ENCODE results near the gene MAGI2. TPM values are rescaled to one million over a fixed set of nuclear protein-coding genes. Genes with fewer than 3 reads are reported as not detected.

Gene MAGI2
- total and polyA plus RNA-seq, 2 of the 13 experiments (the other 11 are each of a cell fraction or from before 2014, with no cell fraction given), result 1.5 to 3.8 TPM

- TF ChIP-seq DZIP1 (CRISPR knock-in tag; IDR thresholded peaks at IDR 0.05) (no peak), PHF8 (CRISPR knock-in tag; IDR thresholded peaks at IDR 0.05) (no peak)
These were observed 1051.4 kb downstream of the MAGI2 start (continued) for GRCh38 chr7:78402096-78402495.

GRCh38 chr7:78400038-78400437, 1053.4 kb downstream of the MAGI2 start:
- Histone ChIP-seq H3K79me2 (ENCODE audit: insufficient read depth, low read length) (no peaks in the 10 kb centered on the region), H3K4me1 (ENCODE audit: insufficient read depth, low read length) (no peaks in the 10 kb centered on the region), H3K27ac (ENCODE audit: extremely low read length, insufficient read depth, low read length) (no peak overlapping the region), H4K20me1 (ENCODE audit: insufficient read depth, low read length) (no peaks in the 10 kb centered on the region; the same call in 1 of the 2 replicates), H2AFZ (ENCODE audit: low read length) (no peak overlapping the region), H3K9ac (ENCODE audit: insufficient read depth, low read depth, low read length) (no peak overlapping the region), H3K4me2 (ENCODE audit: low read depth, low read length) (no peak overlapping the region), H3K27me3 (ENCODE audit: control insufficient read depth in 1 of 2, insufficient read depth in 2 of 2, low read length in 2 of 2) (peaks cover 1 to 3% of the 10 kb centered on the region in 2 experiments; a peak in 1 of 5 replicates), H3K36me3 (replicated peaks in 1 of 2; ENCODE audit: control insufficient read depth in 1 of 2, insufficient read depth in 2 of 2, low read length in 2 of 2) (no peaks in the 10 kb centered on the region), H3K4me3 (replicated peaks in 1 of 3; ENCODE audit: insufficient read depth in 1 of 3, low read depth in 2 of 3, low read length in 3 of 3) (no peak overlapping the region), H3K9me3 (ENCODE audit: low read length) (no peaks in the 10 kb centered on the region)
- in situ Hi-C loops (cut with HindIII; ENCODE audit: extremely low pct_ligation_motif_present, low pct_unique_long_range_greater_than_20kb) (no loop called here), intact Hi-C loops (cut with micrococcal nuclease; ENCODE audit: unreplicated experiment) (no loop called here)
- no peak for DNase-seq (ENCODE audit: low spot score)
- ChIA-PET POLR2A (no interaction called here), CTCF (ENCODE audit: low intra/inter-chr PET ratio, low total read pairs) (no interaction called here)
- TF ChIP-seq RCOR2 (CRISPR knock-in tag; IDR thresholded peaks at IDR 0.05), result no peak
- no peak for TF ChIP-seq MEF2D (CRISPR knock-in tag; IDR thresholded peaks at IDR 0.05)
- no peak for TF ChIP-seq CREB1 (IDR thresholded peaks at IDR 0.05)
- no peak for TF ChIP-seq CREB1 (CRISPR knock-in tag; IDR thresholded peaks at IDR 0.05)
- ATAC-seq, result no peak
- BruUV-seq (replicated peaks), result no TSS peak
- WGBS (ENCODE audit: low lambda C conversion rate), result 13% methylated on average over 2 of the region's 2 CpGs
- FAIRE-seq, result no peak
